H54 (cell line): ENCODE data around the gene REPS2.

Experiments
- DNase-seq: peaks from one replicate; pipeline ENCODE4 v3.0.0; 2011; ENCODE audit warnings: low spot score, mixed read lengths; ENCODE audit not compliant: insufficient read length
- FAIRE-seq: peaks from 3 replicates; lab custom pipeline; 2011; peaks lifted over from hg19 to GRCh38; lab: Jason Lieb, UNC
- POLR2A ChIP-seq: IDR thresholded peaks from 2 replicates; pipeline ENCODE4 v1.6.1; 2011; ENCODE audit warnings: low read depth, mild to moderate bottlenecking, low read length

REPS2 gene

DNA sequence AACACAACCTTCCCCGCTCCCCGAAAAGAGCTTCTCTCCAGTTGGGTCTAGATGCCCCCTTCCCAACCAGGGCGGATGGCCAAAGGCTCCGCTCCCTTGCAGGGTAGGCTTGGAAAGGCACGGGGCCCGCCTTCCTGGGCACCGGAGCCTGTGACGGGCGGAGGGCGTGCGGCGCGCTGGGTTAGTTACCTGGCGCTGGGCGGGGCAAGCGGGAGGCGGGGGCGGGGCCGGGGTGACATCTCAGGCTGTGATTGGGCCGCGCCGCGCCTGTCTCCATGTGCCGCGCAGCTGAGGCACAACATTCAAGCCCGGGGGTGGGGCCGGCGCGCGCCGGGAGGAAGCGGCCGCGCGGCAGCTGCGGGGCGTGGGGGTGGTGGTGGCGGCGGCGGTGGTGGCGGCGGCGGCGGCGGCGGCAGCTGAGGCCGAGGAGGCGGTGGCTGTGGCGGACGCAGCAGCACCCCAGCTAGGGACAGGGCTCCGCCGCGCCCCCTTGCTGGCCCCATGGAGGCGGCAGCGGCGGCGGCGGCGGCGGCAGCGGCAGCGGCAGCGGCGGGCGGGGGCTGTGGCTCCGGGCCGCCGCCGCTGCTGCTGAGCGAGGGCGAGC, at the start of gene REPS2:
Gene REPS2 (plus strand): TSS at position 298 of the 604 bp plus-strand sequence. CDS start 204 bp downstream, at position 502.
- FAIRE-seq = no peak
- peak; percentile 45 for DNase-seq
- TF ChIP-seq POLR2A = no peak

DNA sequence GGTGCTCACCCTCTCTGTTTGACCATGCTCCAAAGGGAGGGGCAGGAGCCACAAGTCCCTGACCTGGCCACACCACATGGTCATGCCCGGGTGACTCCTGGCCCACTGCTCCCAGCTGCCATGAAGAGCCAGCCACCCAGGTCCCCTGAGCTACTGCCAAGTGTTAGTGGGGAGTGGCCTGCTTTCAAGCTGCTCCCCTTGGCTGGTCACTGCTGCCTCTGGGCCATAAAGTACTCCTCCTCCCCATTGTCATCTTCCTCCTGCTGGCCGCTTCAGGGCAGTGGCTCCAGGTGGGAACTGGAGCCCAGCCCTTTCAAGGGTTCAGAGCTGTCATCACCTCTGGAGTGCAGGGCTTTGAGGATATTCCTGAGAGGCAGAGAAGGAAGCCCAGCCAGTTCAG, 49.0 kb upstream of the REPS2 start:
- no peak for DNase-seq
- no peak for TF ChIP-seq POLR2A
- FAIRE-seq = no peak

DNA sequence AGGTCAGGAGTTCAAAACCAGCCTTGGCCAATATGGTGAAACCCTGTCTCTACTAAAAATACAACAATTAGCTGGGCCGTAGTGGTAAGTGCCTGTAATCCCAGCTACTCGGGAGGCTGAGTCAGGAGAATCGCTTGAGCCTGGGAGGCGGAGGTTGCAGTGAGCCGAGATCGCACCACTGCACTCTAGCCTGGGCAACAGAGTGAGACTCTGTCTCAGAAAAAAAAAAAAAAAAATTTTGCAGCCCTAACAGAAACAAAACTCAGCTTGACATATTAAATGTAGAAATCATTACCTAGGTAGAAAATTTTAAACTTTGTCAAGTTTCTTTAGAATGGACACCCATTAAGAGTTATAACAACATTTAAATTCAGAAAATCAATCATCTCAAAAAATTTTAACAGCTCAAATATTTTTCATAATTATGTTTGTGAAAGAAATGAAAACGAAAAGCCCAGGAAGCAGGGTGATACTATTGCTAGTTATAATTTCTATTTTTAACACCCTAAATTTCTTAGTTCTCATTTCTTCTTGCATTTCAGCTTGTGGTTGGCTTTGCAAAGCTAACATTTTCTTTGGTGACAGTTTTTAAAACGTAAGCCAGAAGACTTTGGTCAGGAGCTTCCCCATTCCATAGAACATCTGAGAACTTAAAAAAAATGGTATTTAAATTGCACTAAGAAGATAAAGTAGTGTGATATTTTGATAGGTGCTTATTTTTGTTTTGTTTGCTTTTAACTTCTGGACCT, 43.0 kb upstream of the REPS2 start:
- no peak for FAIRE-seq
- DNase-seq = no peak
- no peak for TF ChIP-seq POLR2A

DNA sequence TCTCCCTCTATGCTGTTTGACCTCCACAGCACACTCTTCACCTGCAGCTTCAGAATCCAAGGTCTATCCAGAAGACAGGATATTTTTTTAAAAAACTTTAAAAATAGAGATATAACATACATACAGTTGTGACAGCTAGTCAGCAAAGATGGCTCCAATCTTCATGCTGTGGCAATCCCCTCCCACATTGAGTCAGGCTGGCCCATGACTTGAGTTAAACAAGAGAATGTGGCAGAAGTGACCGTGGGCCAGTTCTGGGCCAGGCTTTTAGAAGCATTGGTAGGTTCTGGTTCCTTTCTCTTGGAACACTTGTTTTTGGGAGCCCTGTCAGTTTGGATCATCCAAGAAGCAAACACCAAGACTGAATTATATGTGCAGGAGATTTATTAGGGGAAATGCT, 36.1 kb upstream of the REPS2 start:
- no peak for TF ChIP-seq POLR2A
- FAIRE-seq (no peak), DNase-seq (no peak)

DNA sequence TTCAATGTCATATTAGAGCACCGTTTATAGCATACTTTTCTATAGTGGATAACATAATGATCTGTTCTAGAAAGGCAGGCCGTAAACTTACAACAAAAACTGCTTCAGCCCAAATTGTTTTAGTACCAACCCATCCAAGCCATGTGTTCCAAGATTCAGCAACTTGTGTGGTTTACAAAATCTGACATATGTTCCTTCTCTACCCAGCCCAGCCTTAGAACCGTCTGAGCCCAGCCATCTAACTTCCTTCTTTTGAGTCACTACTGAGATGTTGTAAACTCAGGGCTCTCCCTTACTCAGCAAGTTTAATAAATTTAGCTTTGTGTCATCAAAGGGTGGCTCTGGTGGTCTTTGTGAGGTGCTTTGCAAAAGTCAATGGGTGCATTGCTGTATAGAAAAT, 32.4 kb upstream of the REPS2 start:
- DNase-seq (no peak), FAIRE-seq (no peak)
- TF ChIP-seq POLR2A = no peak

DNA sequence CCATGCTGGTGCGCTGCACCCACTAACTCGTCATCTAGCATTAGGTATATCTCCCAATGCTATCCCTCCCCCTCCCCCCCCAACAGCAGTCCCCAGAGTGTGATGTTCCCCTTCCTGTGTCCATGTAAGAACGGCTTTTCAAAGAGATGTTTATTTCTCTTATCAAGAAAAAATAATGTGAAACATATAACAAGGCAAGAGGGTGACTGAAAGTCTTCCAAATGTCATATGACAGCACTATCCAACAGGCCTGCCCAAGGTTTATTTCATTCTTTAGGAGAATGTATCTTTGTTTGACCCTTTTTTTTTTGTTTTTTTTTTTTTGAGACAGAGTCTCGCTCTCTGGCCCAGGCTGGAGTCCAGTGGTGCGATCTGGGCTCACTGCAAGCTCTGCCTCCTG, 29.9 kb upstream of the REPS2 start:
- no peak for DNase-seq
- no peak for FAIRE-seq
- no peak for TF ChIP-seq POLR2A

DNA sequence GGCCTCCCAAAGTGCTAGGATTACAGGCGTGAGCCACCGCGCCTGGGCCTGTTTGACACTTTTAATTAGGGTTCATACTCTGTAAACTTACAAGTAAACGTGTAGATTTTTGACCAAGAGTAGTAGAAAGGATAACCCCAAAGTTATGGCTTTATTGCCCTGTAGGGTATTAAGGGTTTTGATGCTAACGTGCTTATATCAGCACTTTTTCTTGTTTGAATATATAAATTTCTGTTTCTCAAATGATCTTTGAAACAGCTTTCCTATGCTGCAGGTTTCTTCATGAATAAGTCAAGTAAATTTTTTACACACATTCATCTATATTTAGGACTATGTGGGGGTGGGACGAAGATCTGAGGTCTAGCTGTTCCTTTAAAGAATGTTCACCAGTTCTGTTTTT, 29.3 kb upstream of the REPS2 start:
- FAIRE-seq (no peak), DNase-seq (no peak)
- TF ChIP-seq POLR2A = no peak

DNA sequence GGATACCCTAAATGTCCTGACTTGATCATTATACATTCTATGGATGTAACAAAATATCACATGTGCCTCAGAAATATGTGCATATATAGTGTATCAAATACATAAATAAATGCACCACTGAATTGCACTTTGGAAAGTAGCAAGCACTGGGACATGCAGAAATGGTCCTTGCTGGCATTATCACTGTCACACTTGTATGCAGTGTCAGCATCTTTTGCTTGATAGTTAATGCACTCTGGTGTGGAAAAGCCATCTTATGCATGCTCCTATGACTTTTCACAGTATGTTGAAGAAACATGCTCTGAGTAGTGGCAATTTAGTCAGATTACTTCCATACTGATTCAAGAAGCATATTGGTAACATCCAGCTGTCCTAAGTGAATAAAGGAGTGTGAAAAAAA, 27.5 kb upstream of the REPS2 start:
- DNase-seq (no peak), FAIRE-seq (no peak)
- no peak for TF ChIP-seq POLR2A

DNA sequence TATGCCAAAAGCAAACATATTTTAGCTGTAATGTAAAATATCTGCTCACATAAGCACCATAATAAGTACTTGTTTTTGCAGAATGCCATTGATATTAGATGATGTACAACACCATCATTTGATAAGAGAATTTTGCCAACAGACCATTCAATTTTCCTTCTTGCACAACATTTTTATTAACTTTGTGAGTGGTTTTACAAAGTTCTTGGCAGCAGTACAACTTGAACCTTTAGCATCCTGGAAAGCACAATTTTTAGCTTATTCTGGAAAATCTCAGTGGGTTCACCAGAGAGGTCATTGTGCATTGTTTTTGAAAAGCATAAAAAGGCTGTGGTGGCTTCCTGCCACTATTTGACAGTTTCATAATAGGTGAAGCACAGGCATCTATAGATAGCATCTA, 26.4 kb upstream of the REPS2 start:
- DNase-seq (no peak), FAIRE-seq (no peak)

DNA sequence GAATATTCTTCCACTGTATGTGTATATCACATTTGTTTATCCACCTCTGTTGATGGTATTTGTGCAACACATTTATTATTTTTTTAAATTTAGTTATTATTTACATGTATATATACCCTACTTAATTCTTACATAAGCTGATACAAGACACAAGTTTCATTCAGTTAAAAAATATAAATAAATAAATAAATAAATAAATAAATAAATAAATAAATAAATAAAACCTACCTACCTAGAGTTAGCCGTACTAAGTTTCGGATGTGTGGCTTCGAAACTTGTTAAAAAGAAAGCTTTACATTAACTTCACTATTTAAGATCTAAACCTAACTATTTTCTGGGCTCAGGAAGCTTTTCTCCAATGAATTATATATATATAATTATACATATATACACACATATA, 23.3 kb upstream of the REPS2 start:
- no peak for TF ChIP-seq POLR2A
- FAIRE-seq = no peak
- no peak for DNase-seq

More for the DNA sequence above, 26.4 kb upstream of the REPS2 start:
- no peak for TF ChIP-seq POLR2A

DNA sequence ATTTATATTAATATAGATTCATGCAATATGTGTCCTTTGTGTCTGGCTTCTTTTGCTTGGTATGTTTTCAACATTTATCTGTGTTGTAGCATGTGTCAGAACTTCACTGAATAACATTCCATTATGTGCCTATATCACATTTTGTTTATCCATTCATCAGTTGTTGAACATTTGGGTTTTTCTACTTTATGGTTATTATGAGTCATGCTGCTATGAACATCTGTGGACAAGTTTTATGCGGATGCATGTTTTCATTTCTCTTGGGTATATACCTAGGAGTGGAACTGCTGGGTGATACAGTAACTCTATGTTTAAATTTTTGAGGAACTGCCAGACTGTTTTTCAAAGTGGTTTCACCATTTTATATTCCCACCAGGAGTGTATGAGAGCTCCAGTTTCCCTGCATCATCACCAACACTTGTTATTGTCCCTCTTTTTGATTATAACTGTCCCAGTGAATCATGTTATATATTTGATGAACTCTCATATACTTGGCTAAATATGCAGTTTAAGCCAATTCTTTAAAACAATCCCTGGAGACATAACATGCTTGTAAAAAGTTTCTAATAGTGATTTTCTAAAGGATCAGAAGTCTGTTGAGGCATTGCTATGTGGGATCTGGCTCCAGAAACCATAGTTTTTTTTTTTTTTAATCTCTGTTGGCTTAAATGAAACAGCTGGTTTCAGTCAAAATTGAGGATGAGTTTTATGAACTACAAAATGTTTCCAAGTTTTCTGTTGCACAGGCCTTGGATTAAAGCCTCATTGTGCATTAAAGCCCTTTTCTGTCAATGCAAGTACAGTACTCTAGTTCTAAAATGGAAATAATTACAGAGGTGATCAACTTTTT, 21.6 kb upstream of the REPS2 start:
- DNase-seq (no peak), FAIRE-seq (no peak)
- no peak for TF ChIP-seq POLR2A

DNA sequence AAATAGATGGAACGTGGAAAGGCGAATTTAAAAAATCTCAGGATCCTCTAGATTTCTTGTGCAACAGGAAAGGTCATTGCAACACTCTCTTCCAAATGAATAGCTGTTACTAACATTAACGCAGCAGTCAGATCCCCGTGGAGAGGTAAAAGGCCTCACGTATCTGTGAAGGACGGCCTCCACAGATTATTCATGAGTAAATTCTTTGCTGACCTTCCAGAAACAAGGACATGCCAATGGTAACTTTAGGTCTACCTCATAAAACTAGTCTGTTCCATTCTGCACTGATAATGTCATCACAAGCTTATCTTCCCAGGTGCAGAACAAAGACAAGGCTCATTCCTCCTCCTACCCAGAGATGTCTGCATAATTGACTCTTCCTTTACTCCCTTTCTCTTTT, 16.1 kb upstream of the REPS2 start:
- FAIRE-seq (no peak), DNase-seq (no peak)
- TF ChIP-seq POLR2A = no peak

DNA sequence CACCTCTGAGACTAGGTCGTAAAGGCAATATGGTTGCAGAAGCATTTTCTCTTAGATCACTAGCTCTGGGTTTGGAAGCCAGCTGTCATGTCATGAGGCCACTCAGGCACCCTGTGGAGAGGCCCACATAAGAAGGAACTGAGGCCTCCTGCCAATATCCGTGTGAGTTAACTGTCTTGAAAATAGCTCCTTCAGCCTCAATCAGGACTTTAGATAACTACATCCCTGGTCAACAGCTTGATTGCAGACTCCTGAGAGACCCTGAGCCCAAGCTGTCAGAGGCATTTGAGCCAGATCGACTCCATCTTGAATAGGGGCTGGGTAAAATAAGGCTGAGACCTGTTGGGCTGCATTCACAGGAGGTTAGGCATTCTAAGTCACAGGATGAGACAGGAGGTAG, 15.1 kb upstream of the REPS2 start:
- no peak for FAIRE-seq
- TF ChIP-seq POLR2A = no peak
- DNase-seq = no peak
